Measurements from ENCODE around the gene ATAD3A.

The ATAD3A gene

GRCh38 chr1:1567891-1568291 lies 55.9 kb downstream of the ATAD3A start:
- no peak for DNase-seq (ENCODE audit: low read depth)
- TF ChIP-seq CTCF (IDR thresholded peaks at IDR 0.05; ENCODE audit: control insufficient read depth, insufficient read depth, low read depth, low read length, missing control alignments): no peak
- H3K4me3 ChIP-seq (ENCODE audit: control insufficient read depth, low read depth, low read length): no peak overlapping the region

GRCh38 chr1:1569341-1569740 lies 57.4 kb downstream of the ATAD3A start:
- no peak for TF ChIP-seq CTCF (IDR thresholded peaks at IDR 0.05; ENCODE audit: control insufficient read depth, insufficient read depth, low read depth, low read length, missing control alignments)
- H3K4me3 ChIP-seq (ENCODE audit: control insufficient read depth, low read depth, low read length): no peak overlapping the region
- no peak for DNase-seq (ENCODE audit: low read depth)

- DNase-seq (ENCODE audit: low read depth): no peak
- H3K4me3 ChIP-seq (ENCODE audit: control insufficient read depth, low read depth, low read length): peak overlapping the region; percentile 89
- TF ChIP-seq CTCF (IDR thresholded peaks at IDR 0.05; ENCODE audit: control insufficient read depth, insufficient read depth, low read depth, low read length, missing control alignments): peak; percentile 13
Measured at GRCh38 chr1:1573843-1574720, 62.1 kb downstream of the ATAD3A start.

- peak; percentile 56 for DNase-seq (ENCODE audit: low read depth)
- no peak for TF ChIP-seq CTCF (IDR thresholded peaks at IDR 0.05; ENCODE audit: control insufficient read depth, insufficient read depth, low read depth, low read length, missing control alignments)
- peak within 1 kb of the TSS; percentile 89 for H3K4me3 ChIP-seq (ENCODE audit: control insufficient read depth, low read depth, low read length)
Measured at GRCh38 chr1:1574721-1575537, 63.0 kb downstream of the ATAD3A start, which contains the start of gene SSU72. SSU72 (minus strand) TSS chr1:1574863; CDS start chr1:1574557, 306 bp downstream.

GRCh38 chr1:1577367-1578011 lies 65.5 kb downstream of the ATAD3A start:
- no peak for DNase-seq (ENCODE audit: low read depth)
- no peak overlapping the region for H3K4me3 ChIP-seq (ENCODE audit: control insufficient read depth, low read depth, low read length)
- TF ChIP-seq CTCF (IDR thresholded peaks at IDR 0.05; ENCODE audit: control insufficient read depth, insufficient read depth, low read depth, low read length, missing control alignments): no peak

GRCh38 chr1:1578371-1578940 lies 66.5 kb downstream of the ATAD3A start:
- TF ChIP-seq CTCF (IDR thresholded peaks at IDR 0.05; ENCODE audit: control insufficient read depth, insufficient read depth, low read depth, low read length, missing control alignments): no peak
- no peak overlapping the region for H3K4me3 ChIP-seq (ENCODE audit: control insufficient read depth, low read depth, low read length)
- DNase-seq (ENCODE audit: low read depth): no peak
